HCT116 (cell line): Measurements from ENCODE around the gene ALDH1L1. TPM values are rescaled to one million over a fixed set of nuclear protein-coding genes. Genes with fewer than 3 reads are reported as not detected.
"Not testable (repeated sequence)": the region's sequence is repeated elsewhere in the genome, so short reads cannot be mapped to it uniquely, and the experiment has no call there.

Source experiments
- ATAC-seq: fragments of 200-7000 bp; cut with Tn5 transposase; 2 replicates; pipeline ENCODE4 v1.9.1; 2020; ENCODE audit warnings: mild to moderate bottlenecking, moderate library complexity
- BruUV-seq: library from RNA; stranded (reverse); fragments of 400-500 nt; replicated peaks from 2 replicates; lab custom pipeline; 2021; lab: Mats Ljungman, UMichigan
- CTCF ChIA-PET: fragments of 300-600 bp; sonication (Branson Sonifier 250); formaldehyde crosslinking; loops from one replicate; lab custom pipeline; 2021; ENCODE audit warnings: antibody characterized with exemption; lab: Charles Lee
- POLR2A ChIA-PET: fragments of 300-600, 350-600 bp; sonication (Branson Sonifier 250); formaldehyde crosslinking; loops from one replicate; lab custom pipeline; 2021; ENCODE audit warnings: antibody characterized with exemption; lab: Charles Lee
- RAD21 ChIA-PET, 2 experiments: fragments of 300-600 bp; sonication (Branson Sonifier 250); formaldehyde crosslinking; loops; one replicate each; lab custom pipeline; 2023; ENCODE audit warnings: low total read pairs in 2 of 2; ENCODE audit not compliant: uncharacterized antibody in 2 of 2, unreplicated experiment in 2 of 2, low non-redundant PET in 1 of 2; lab: Charles Lee
- DNase-seq: peaks from one replicate; pipeline ENCODE4 v3.0.0-alpha.2; 2010; ENCODE audit warnings: low read depth, low spot score
- H2AFZ ChIP-seq: fragments of 200-600 bp; shearing (Covaris generic), sonication (generic); 2 replicates; pipeline ENCODE4 v1.6.1; 2017; ENCODE audit warnings: low read depth, mixed run types, mixed read lengths, antibody characterized with exemption, low read length; ENCODE audit not compliant: poor library complexity, severe bottlenecking
- H3K27ac ChIP-seq: 2 replicates; pipeline ENCODE4 v1.5.1; 2012; ENCODE audit warnings: low read depth, low read length
- H3K27me3 ChIP-seq: fragments of 200-600 bp; sonication (generic); 2 replicates; pipeline ENCODE4 v1.6.1; 2016; ENCODE audit warnings: mixed run types, low read length, mixed read lengths; ENCODE audit not compliant: insufficient read depth
- H3K36me3 ChIP-seq, 2 experiments: fragments of 200-500 bp in 1 of 2; fragments of 200-600 bp in 1 of 2; sonication (Bioruptor generic) in 1 of 2; sonication (generic) in 1 of 2; 2 replicates each; pipeline versions ENCODE4 v1.5.1 to v1.6.1; 2014 to 2016; ENCODE audit warnings: low read length in 2 of 2, inconsistent platforms in 1 of 2, mixed read lengths in 1 of 2, mixed run types in 1 of 2; ENCODE audit not compliant: insufficient read depth in 2 of 2, control insufficient read depth in 1 of 2
- H3K4me1 ChIP-seq, 2 experiments: fragments of 200-600 bp in 1 of 2; sonication (generic) in 1 of 2; 2 replicates each; pipeline versions ENCODE4 v1.5.1 to v1.6.1; 2012 to 2017; ENCODE audit warnings: low read length in 2 of 2, inconsistent platforms in 1 of 2, mild to moderate bottlenecking in 1 of 2, mixed read lengths in 1 of 2, mixed run types in 1 of 2, moderate library complexity in 1 of 2; ENCODE audit not compliant: insufficient read depth in 2 of 2, control insufficient read depth in 1 of 2
- H3K4me2 ChIP-seq: fragments of 200-600 bp; sonication (generic); 2 replicates; pipeline ENCODE4 v1.6.1; 2017; ENCODE audit warnings: mixed run types, low read length, mixed read lengths
- H3K4me3 ChIP-seq, 2 experiments: fragments of 200-600 bp in 1 of 2; sonication (generic) in 1 of 2; replicated peaks in 1 of 2; 2 replicates each; pipeline ENCODE4 v1.5.1; 2011 to 2016; ENCODE audit warnings: low read length in 2 of 2, control low read depth in 1 of 2, low read depth in 1 of 2, mild to moderate bottlenecking in 1 of 2, mixed read lengths in 1 of 2, mixed run types in 1 of 2
- H3K79me2 ChIP-seq: fragments of 200-600 bp; sonication (generic); 2 replicates; pipeline ENCODE4 v1.6.1; 2017; ENCODE audit warnings: mild to moderate bottlenecking, mixed run types, low read length, moderate library complexity, mixed read lengths; ENCODE audit not compliant: insufficient read depth
- H3K9ac ChIP-seq: fragments of 200-600 bp; sonication (generic); 2 replicates; pipeline ENCODE4 v1.6.1; 2016; ENCODE audit warnings: low read length, mixed read lengths
- H3K9me2 ChIP-seq: fragments of 200-600 bp; sonication (generic), shearing (Covaris generic); 2 replicates; pipeline ENCODE4 v1.6.1; 2017; ENCODE audit warnings: mixed run types, mild to moderate bottlenecking, moderate library complexity; ENCODE audit not compliant: insufficient read depth
- H3K9me3 ChIP-seq, 2 experiments: fragments of 200-500 bp in 1 of 2; fragments of 200-600 bp in 1 of 2; sonication (Bioruptor generic) in 1 of 2; sonication (generic) in 1 of 2; 2 replicates each; pipeline ENCODE4 v1.6.1; 2014 to 2017; ENCODE audit warnings: low read length in 2 of 2, mixed read lengths in 2 of 2, inconsistent platforms in 1 of 2, low read depth in 1 of 2, mild to moderate bottlenecking in 1 of 2, mixed run types in 1 of 2, moderate library complexity in 1 of 2; ENCODE audit not compliant: control insufficient read depth in 1 of 2, insufficient read depth in 1 of 2
- H4K20me1 ChIP-seq: fragments of 200-600 bp; sonication (generic), shearing (Covaris generic); 2 replicates; pipeline ENCODE4 v1.6.1; 2017; ENCODE audit warnings: mixed run types, mild to moderate bottlenecking, moderate library complexity; ENCODE audit not compliant: insufficient read depth
- CBX3 ChIP-seq: IDR thresholded peaks from 2 replicates; pipeline ENCODE4 v1.6.1; 2012; ENCODE audit warnings: low read depth
- CEBPB ChIP-seq: IDR thresholded peaks from 2 replicates; pipeline ENCODE4 v1.6.1; 2012; ENCODE audit warnings: low read depth
- CTCF ChIP-seq, 3 experiments: fragments of 200-600 bp in 1 of 3; sonication (generic) in 1 of 3; IDR thresholded peaks in 2 of 3; conservative IDR thresholded peaks in 1 of 3; 2 replicates each; pipeline ENCODE4 v1.5.1; 2012 to 2017; ENCODE audit warnings: low read depth in 2 of 3, low read length in 2 of 3, antibody characterized with exemption in 1 of 3, borderline replicate concordance in 1 of 3, control low read depth in 1 of 3, mild to moderate bottlenecking in 1 of 3, mixed read lengths in 1 of 3, mixed run types in 1 of 3, moderate library complexity in 1 of 3; ENCODE audit not compliant: insufficient read depth in 1 of 3
- EGR1 ChIP-seq: IDR thresholded peaks from 2 replicates; pipeline ENCODE4 v1.6.1; 2012; ENCODE audit warnings: low read depth
- ELF1 ChIP-seq: IDR thresholded peaks from 2 replicates; pipeline ENCODE4 v1.6.1; 2012; ENCODE audit warnings: low read depth, borderline replicate concordance
- EZH2 ChIP-seq: fragments of 200-600 bp; sonication (generic); IDR thresholded peaks from 2 replicates; pipeline ENCODE4 v1.6.1; 2017; ENCODE audit warnings: antibody characterized with exemption, mixed run types
- EZH2phosphoT487 ChIP-seq: fragments of 200-600 bp; IDR thresholded peaks from 2 replicates; pipeline ENCODE4 v1.6.1; 2018; ENCODE audit warnings: antibody characterized with exemption, borderline replicate concordance
- FOSL1 ChIP-seq: IDR thresholded peaks from 2 replicates; pipeline ENCODE4 v1.6.1; 2012; ENCODE audit warnings: low read depth
- MAX ChIP-seq: IDR thresholded peaks from 2 replicates; pipeline ENCODE4 v1.6.1; 2012
- POLR2A ChIP-seq: IDR thresholded peaks from 2 replicates; pipeline ENCODE4 v1.7.0; 2011; ENCODE audit warnings: borderline replicate concordance; ENCODE audit not compliant: insufficient read depth, insufficient read length; ENCODE audit errors: extremely low read depth
- POLR2AphosphoS5 ChIP-seq: IDR thresholded peaks from 2 replicates; pipeline ENCODE4 v1.6.1; 2011; ENCODE audit warnings: mild to moderate bottlenecking, low read depth, low read length, moderate library complexity
- RAD21 ChIP-seq: IDR thresholded peaks from 2 replicates; pipeline ENCODE4 v1.6.1; 2012; ENCODE audit warnings: low read depth, mild to moderate bottlenecking
- REST ChIP-seq: IDR thresholded peaks from 2 replicates; pipeline ENCODE4 v1.6.1; 2012; ENCODE audit warnings: low read depth
- SIN3A ChIP-seq: IDR thresholded peaks from 2 replicates; pipeline ENCODE4 v1.6.1; 2012; ENCODE audit warnings: low read depth
- SRF ChIP-seq: IDR thresholded peaks from 2 replicates; pipeline ENCODE4 v1.6.1; 2012; ENCODE audit warnings: low read depth
- YY1 ChIP-seq: IDR thresholded peaks from 2 replicates; pipeline ENCODE4 v1.6.1; 2011; ENCODE audit warnings: low read length, low read depth, moderate library complexity, mild to moderate bottlenecking; ENCODE audit not compliant: insufficient replicate concordance; ENCODE audit errors: extremely low read depth
- ZFX ChIP-seq: fragments of 450-650 bp; IDR thresholded peaks from 2 replicates; pipeline ENCODE4 v1.6.1; 2017
- intact Hi-C: fragments of 100-400 bp; cut with micrococcal nuclease; formaldehyde crosslinking; loops from 2 replicates; pipeline ENCODE4 v1.10.0; 2022
- total RNA-seq: library from RNA; stranded (reverse); gene quantifications from one replicate; pipeline ENCODE4 v1.2.1, GENCODE V29; 2021; ENCODE audit not compliant: unreplicated experiment

The ALDH1L1 gene
- total RNA-seq, 1 experiment from 2014 or later, result 0.81 TPM

- H3K4me2 ChIP-seq, ATAC-seq, H3K4me1 ChIP-seq, DNase-seq, H3K4me3 ChIP-seq, H3K27ac ChIP-seq, H3K79me2 ChIP-seq, H3K9ac ChIP-seq, H4K20me1 ChIP-seq, H3K27me3 ChIP-seq, H2AFZ ChIP-seq, RAD21 ChIA-PET, H3K36me3 ChIP-seq, H3K9me2 ChIP-seq, CTCF ChIA-PET, intact Hi-C loops, POLR2A ChIA-PET, H3K9me3 ChIP-seq, BruUV-seq: not testable (repeated sequence)
Measured at GRCh38 chr3:126066676-126067075, 113.7 kb downstream of the ALDH1L1 start.

GRCh38 chr3:126065876-126066275 is 114.5 kb downstream of the ALDH1L1 start:
- Histone ChIP-seq H3K9me2 (no peaks in the 10 kb centered on the region), H3K79me2 (peaks cover 4% of the 10 kb centered on the region; the same call in 1 of the 2 replicates), H3K4me3 (no peak overlapping the region), H4K20me1 (no peaks in the 10 kb centered on the region), H3K9me3 (no peaks in the 10 kb centered on the region), H3K36me3 (no peaks in the 10 kb centered on the region), H3K27me3 (no peaks in the 10 kb centered on the region), H3K4me2 (no peak overlapping the region), H3K4me1 (no peaks in the 10 kb centered on the region), H2AFZ (no peak overlapping the region), H3K27ac (no peak overlapping the region), H3K9ac (no peak overlapping the region)
- intact Hi-C loops, result no loop called here
- no peak for DNase-seq
- ChIA-PET CTCF (no interaction called here), RAD21 (no interaction called here), POLR2A (no interaction called here)
- no peak for ATAC-seq
- TSS peak; percentile 22 for BruUV-seq
- TF ChIP-seq MAX (no peak), RAD21 (no peak), SRF (no peak), EZH2phosphoT487 (no peak), ZFX (no peak), POLR2AphosphoS5 (no peak), CTCF (IDR thresholded peaks at IDR 0.05 in 2 of 3, conservative IDR thresholded peaks at IDR 0.05 in 1 of 3; ENCODE audit: borderline replicate concordance in 1 of 3, insufficient read depth in 1 of 3, low read depth in 2 of 3, low read length in 2 of 3) (no peak), ELF1 (no peak), EZH2 (no peak), FOSL1 (no peak), YY1 (no peak), POLR2A (no peak), CBX3 (no peak), EGR1 (no peak), REST (no peak), CEBPB (no peak), SIN3A (no peak)
